ENCODE measurements around the gene PTPRK. TPM values are rescaled to one million over a fixed set of nuclear protein-coding genes. Genes with fewer than 3 reads are reported as not detected.

PTPRK gene
- polyA plus RNA-seq, 1 experiment, result 37.8 TPM

DNA sequence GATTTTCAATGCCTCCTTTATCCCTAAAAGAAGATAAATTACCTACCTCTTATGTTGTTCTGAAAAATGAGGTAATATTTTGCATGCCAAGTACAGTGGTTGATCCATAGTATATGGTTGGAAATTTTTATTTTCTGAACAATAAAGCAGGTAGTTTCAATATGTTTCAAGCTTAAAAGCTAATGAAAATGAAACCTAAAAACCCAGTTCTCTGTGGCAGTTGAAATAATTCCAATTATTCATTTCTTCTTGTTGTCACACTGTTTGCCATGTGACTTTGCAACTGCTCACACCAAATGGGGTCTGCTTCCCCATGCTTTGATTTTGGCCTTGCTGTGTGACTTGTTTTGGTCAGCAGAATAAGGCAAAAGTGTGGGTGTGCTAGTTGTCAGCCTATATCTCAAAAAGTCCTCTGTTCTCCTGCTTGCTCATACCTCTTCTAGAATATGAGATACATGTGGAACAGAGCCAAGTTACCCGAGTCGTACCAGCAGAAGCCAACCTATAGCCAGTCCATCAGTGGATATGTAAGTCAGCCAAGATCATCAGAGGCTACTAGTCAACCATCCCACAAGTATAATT is 422.3 kb downstream of the PTPRK start:
- ChIA-PET POLR2A (no interaction called here), CTCF (no interaction called here)
- H3K27me3 ChIP-seq (ENCODE audit: control insufficient read depth, insufficient read depth, low read length), result no peaks in the 10 kb centered on the region
- H3K9me3 ChIP-seq (ENCODE audit: control insufficient read depth, insufficient read depth, low read length), result no peaks in the 10 kb centered on the region
- H3K4me3 ChIP-seq (ENCODE audit: low read depth, low read length), result no peak overlapping the region
- no peak for TF ChIP-seq CTCF (IDR thresholded peaks at IDR 0.05; ENCODE audit: low read depth, low read length)
- H3K27ac ChIP-seq (ENCODE audit: low read depth, low read length), result no peak overlapping the region
- no peak for DNase-seq (ENCODE audit: low read depth, low spot score)

DNA sequence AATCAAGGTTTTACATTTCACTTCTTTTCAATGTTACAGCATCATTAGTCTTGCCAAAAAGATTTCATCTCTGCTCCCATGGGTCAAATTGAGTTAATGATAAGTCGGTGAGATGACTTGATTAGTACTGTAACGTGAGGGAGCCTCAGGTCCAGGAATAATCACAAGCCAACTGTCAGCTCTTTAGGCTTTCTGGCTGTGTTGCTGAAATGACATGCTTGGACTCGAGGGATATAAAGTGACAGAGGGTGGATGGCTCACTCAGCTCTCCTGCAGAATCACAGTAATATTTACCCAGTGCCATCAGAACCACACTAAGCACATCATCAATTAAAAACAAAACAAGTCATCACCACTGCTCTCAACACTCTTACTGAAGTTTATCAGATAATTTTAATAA is 423.4 kb downstream of the PTPRK start:
- Histone ChIP-seq H3K9me3 (ENCODE audit: control insufficient read depth, insufficient read depth, low read length) (no peaks in the 10 kb centered on the region), H3K4me3 (ENCODE audit: low read depth, low read length) (no peak overlapping the region), H3K27me3 (ENCODE audit: control insufficient read depth, insufficient read depth, low read length) (no peaks in the 10 kb centered on the region), H3K27ac (ENCODE audit: low read depth, low read length) (no peak overlapping the region)
- TF ChIP-seq CTCF (IDR thresholded peaks at IDR 0.05; ENCODE audit: low read depth, low read length), result no peak
- POLR2A ChIA-PET, result no interaction called here
- CTCF ChIA-PET, result no interaction called here
- no peak for DNase-seq (ENCODE audit: low read depth, low spot score)

DNA sequence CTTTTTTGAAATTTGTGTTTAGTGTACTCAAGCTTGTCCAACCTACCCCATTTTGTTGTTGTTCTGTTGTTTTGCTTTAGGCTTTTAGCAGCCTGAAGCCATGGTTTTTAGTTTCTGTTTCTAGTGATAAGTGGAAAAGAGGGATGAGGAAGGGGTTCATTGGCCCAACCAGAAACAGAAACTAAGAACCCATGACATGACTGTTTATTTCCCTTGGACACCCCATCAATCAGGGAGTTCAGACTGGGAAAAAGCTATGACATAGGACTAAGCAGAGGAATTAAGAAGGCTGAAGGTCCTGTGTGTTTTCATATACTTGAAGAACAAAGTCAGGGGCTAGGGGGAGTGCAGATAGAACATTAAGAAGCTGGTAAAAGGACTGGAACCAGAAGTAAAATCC is 425.0 kb downstream of the PTPRK start:
- CTCF ChIA-PET, result interaction anchor here (0.6 kb wide), 2 partner anchors 11 to 983 kb away, joined by 3 read pairs; no protein-coding TSS in a partner anchor
- POLR2A ChIA-PET, result no interaction called here
- no peaks in the 10 kb centered on the region for H3K9me3 ChIP-seq (ENCODE audit: control insufficient read depth, insufficient read depth, low read length)

DNA sequence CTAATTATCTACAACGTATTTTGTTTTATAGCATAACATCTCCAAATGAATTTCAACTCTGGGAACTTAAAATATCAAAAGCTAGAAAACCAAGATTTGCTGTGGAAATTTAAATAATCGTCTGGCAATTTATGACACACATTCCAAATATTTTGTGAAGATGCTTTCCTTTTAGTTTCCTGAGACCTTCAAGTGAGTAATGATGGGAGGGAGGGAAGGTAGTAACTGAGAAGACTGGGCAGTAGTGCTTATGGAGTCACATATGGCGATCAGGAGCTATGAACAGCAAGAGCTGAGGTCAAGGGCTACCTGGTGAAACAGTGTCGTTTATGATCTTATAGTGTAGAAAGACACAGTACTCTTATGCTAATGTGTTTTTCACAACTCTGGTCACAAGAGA is 441.4 kb downstream of the PTPRK start:
- ChIA-PET CTCF (no interaction called here), POLR2A (no interaction called here)
- Histone ChIP-seq H3K9me3 (ENCODE audit: control insufficient read depth, insufficient read depth, low read length) (no peaks in the 10 kb centered on the region), H3K27me3 (ENCODE audit: control insufficient read depth, insufficient read depth, low read length) (no peaks in the 10 kb centered on the region), H3K4me3 (ENCODE audit: low read depth, low read length) (no peak overlapping the region), H3K27ac (ENCODE audit: low read depth, low read length) (no peak overlapping the region)
- no peak for TF ChIP-seq CTCF (IDR thresholded peaks at IDR 0.05; ENCODE audit: low read depth, low read length)
- no peak for DNase-seq (ENCODE audit: low read depth, low spot score)

More for the DNA sequence above, 425.0 kb downstream of the PTPRK start:
- Histone ChIP-seq H3K27me3 (ENCODE audit: control insufficient read depth, insufficient read depth, low read length) (no peaks in the 10 kb centered on the region), H3K27ac (ENCODE audit: low read depth, low read length) (no peak overlapping the region), H3K4me3 (ENCODE audit: low read depth, low read length) (no peak overlapping the region)
- no peak for TF ChIP-seq CTCF (IDR thresholded peaks at IDR 0.05; ENCODE audit: low read depth, low read length)
- DNase-seq (ENCODE audit: low read depth, low spot score), result no peak

GRCh38 chr6:128078276-128078675 is 442.1 kb downstream of the PTPRK start:
- no peak for DNase-seq (ENCODE audit: low read depth, low spot score)
- ChIA-PET CTCF (no interaction called here), POLR2A (no interaction called here)
- no peak overlapping the region for H3K4me3 ChIP-seq (ENCODE audit: low read depth, low read length)
- TF ChIP-seq CTCF (IDR thresholded peaks at IDR 0.05; ENCODE audit: low read depth, low read length), result no peak
- no peak overlapping the region for H3K27ac ChIP-seq (ENCODE audit: low read depth, low read length)
- no peaks in the 10 kb centered on the region for H3K9me3 ChIP-seq (ENCODE audit: control insufficient read depth, insufficient read depth, low read length)
- no peaks in the 10 kb centered on the region for H3K27me3 ChIP-seq (ENCODE audit: control insufficient read depth, insufficient read depth, low read length)
